Measurements from ENCODE around the gene YAF2. TPM values are rescaled to one million over a fixed set of nuclear protein-coding genes. Genes with fewer than 3 reads are reported as not detected.

Gene YAF2
- total and polyA plus RNA-seq, 2 of the 13 experiments (the other 11 are each of a cell fraction or from before 2014, with no cell fraction given), result 8.4 to 11.7 TPM

DNA sequence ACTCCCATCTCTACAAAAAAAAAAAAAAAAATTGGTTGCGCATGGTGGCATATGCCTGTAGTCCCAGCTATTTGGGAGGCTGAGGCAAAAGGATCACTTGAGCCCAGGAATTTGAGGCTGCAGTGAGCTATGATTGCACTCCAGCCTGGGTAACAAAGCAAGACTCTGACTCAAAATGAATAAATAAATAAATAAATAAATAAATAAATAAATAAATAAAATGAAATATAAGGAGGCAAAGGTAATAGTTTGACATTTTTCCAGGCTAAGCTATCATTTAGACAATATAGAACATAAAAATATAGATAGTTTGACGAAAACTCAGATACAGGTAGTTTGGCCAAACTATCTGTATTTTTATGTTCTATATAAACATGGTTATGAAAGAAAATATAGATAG lies 47.4 kb upstream of the YAF2 start:
- H3K4me3 ChIP-seq (replicated peaks in 1 of 3; ENCODE audit: insufficient read depth in 1 of 3, low read depth in 2 of 3, low read length in 3 of 3), result no peak overlapping the region
- H3K27me3 ChIP-seq (ENCODE audit: control insufficient read depth in 1 of 2, insufficient read depth in 2 of 2, low read length in 2 of 2), result peaks cover 0 to 3% of the 10 kb centered on the region in 2 experiments; a peak in 1 of 5 replicates
- no peak for FAIRE-seq
- no peaks in the 10 kb centered on the region for H3K36me3 ChIP-seq (replicated peaks in 1 of 2; ENCODE audit: control insufficient read depth in 1 of 2, insufficient read depth in 2 of 2, low read length in 2 of 2)
- H3K9me3 ChIP-seq (ENCODE audit: low read length), result no peaks in the 10 kb centered on the region
- in situ Hi-C loops (cut with HindIII; ENCODE audit: extremely low pct_ligation_motif_present, low pct_unique_long_range_greater_than_20kb) (no loop called here), intact Hi-C loops (cut with micrococcal nuclease; ENCODE audit: unreplicated experiment) (no loop called here)
- no peak overlapping the region for H3K9ac ChIP-seq (ENCODE audit: insufficient read depth, low read depth, low read length)
- ChIA-PET POLR2A (no interaction called here), CTCF (ENCODE audit: low intra/inter-chr PET ratio, low total read pairs) (no interaction called here)
- TF ChIP-seq THAP11 (CRISPR knock-in tag; IDR thresholded peaks at IDR 0.05) (no peak), HHEX (CRISPR knock-in tag; IDR thresholded peaks at IDR 0.05) (no peak), EP300 (IDR thresholded peaks at IDR 0.05; ENCODE audit: low read depth in 2 of 2, low read length in 2 of 2) (no peak), EP300 (CRISPR knock-in tag; IDR thresholded peaks at IDR 0.05; ENCODE audit: borderline replicate concordance) (no peak), TAF1 (CRISPR knock-in tag; IDR thresholded peaks at IDR 0.05) (no peak), ZNF605 (CRISPR knock-in tag; IDR thresholded peaks at IDR 0.05) (no peak), MEIS1 (CRISPR knock-in tag; IDR thresholded peaks at IDR 0.05; ENCODE audit: borderline replicate concordance) (no peak)
- H3K27ac ChIP-seq (ENCODE audit: extremely low read length, insufficient read depth, low read length), result no peak overlapping the region
- WGBS (ENCODE audit: low lambda C conversion rate), result 74% methylated on average over 2 of the region's 2 CpGs
- H3K79me2 ChIP-seq (ENCODE audit: insufficient read depth, low read length), result no peaks in the 10 kb centered on the region
- no peak for ATAC-seq
- BruUV-seq (replicated peaks), result no TSS peak
- H3K4me2 ChIP-seq (ENCODE audit: low read depth, low read length), result no peak overlapping the region
- no peaks in the 10 kb centered on the region for H4K20me1 ChIP-seq (ENCODE audit: insufficient read depth, low read length)
- peaks cover 16% of the 10 kb centered on the region for H3K4me1 ChIP-seq (ENCODE audit: insufficient read depth, low read length)
- no peak overlapping the region for H2AFZ ChIP-seq (ENCODE audit: low read length)
- no peak for DNase-seq (ENCODE audit: low spot score)

DNA sequence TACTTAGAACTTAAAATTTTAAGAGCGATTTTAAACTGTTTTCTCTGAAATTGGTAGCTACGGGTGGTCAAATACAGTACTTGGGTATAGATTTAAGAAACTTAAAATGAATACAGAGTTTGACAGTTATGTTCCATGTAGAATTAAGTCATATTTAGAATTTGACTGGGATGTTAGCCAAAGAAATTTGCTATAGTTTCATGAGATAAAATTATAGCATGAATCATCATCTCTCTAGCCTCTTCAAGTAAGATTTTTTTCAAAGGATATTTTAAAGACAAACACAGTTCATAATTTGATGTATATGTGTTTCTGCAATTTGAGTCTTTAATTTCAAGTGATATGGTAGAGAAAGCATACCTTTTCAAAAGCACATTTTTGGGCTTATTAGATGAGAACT lies 46.8 kb upstream of the YAF2 start:
- Histone ChIP-seq H3K9ac (ENCODE audit: insufficient read depth, low read depth, low read length) (no peak overlapping the region), H3K4me3 (replicated peaks in 1 of 3; ENCODE audit: insufficient read depth in 1 of 3, low read depth in 2 of 3, low read length in 3 of 3) (no peak overlapping the region), H3K79me2 (ENCODE audit: insufficient read depth, low read length) (no peaks in the 10 kb centered on the region), H3K4me1 (ENCODE audit: insufficient read depth, low read length) (peaks cover 16% of the 10 kb centered on the region), H2AFZ (ENCODE audit: low read length) (no peak overlapping the region), H3K27ac (ENCODE audit: extremely low read length, insufficient read depth, low read length) (no peak overlapping the region), H3K4me2 (ENCODE audit: low read depth, low read length) (no peak overlapping the region), H3K36me3 (replicated peaks in 1 of 2; ENCODE audit: control insufficient read depth in 1 of 2, insufficient read depth in 2 of 2, low read length in 2 of 2) (no peaks in the 10 kb centered on the region), H3K9me3 (ENCODE audit: low read length) (no peaks in the 10 kb centered on the region), H3K27me3 (ENCODE audit: control insufficient read depth in 1 of 2, insufficient read depth in 2 of 2, low read length in 2 of 2) (peaks cover 0 to 3% of the 10 kb centered on the region in 2 experiments; a peak in 1 of 5 replicates), H4K20me1 (ENCODE audit: insufficient read depth, low read length) (no peaks in the 10 kb centered on the region)
- in situ Hi-C loops (cut with HindIII; ENCODE audit: extremely low pct_ligation_motif_present, low pct_unique_long_range_greater_than_20kb) (no loop called here), intact Hi-C loops (cut with micrococcal nuclease; ENCODE audit: unreplicated experiment) (no loop called here)
- no TSS peak for BruUV-seq (replicated peaks)
- DNase-seq (ENCODE audit: low spot score), result no peak
- FAIRE-seq, result no peak
- WGBS (ENCODE audit: low lambda C conversion rate), result 67% methylated on average over 2 of the region's 2 CpGs
- POLR2A ChIA-PET, result no interaction called here
- CTCF ChIA-PET (ENCODE audit: low intra/inter-chr PET ratio, low total read pairs), result no interaction called here
- ATAC-seq, result no peak
- TF ChIP-seq, protein P1, sequence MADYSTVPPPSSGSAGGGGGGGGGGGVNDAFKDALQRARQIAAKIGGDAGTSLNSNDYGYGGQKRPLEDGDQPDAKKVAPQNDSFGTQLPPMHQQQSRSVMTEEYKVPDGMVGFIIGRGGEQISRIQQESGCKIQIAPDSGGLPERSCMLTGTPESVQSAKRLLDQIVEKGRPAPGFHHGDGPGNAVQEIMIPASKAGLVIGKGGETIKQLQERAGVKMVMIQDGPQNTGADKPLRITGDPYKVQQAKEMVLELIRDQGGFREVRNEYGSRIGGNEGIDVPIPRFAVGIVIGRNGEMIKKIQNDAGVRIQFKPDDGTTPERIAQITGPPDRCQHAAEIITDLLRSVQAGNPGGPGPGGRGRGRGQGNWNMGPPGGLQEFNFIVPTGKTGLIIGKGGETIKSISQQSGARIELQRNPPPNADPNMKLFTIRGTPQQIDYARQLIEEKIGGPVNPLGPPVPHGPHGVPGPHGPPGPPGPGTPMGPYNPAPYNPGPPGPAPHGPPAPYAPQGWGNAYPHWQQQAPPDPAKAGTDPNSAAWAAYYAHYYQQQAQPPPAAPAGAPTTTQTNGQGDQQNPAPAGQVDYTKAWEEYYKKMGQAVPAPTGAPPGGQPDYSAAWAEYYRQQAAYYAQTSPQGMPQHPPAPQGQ (CRISPR knock-in tag; IDR thresholded peaks at IDR 0.05; ENCODE audit: borderline replicate concordance), result no peak
- TF ChIP-seq NR3C1 (CRISPR knock-in tag; IDR thresholded peaks at IDR 0.05), result no peak
- no peak for TF ChIP-seq WIZ (CRISPR knock-in tag; IDR thresholded peaks at IDR 0.05)
- no peak for TF ChIP-seq FOXK2 (IDR thresholded peaks at IDR 0.05)
- no peak for TF ChIP-seq ZNF598 (CRISPR knock-in tag; IDR thresholded peaks at IDR 0.05; ENCODE audit: borderline replicate concordance)
- no peak for TF ChIP-seq ZNF672 (CRISPR knock-in tag; IDR thresholded peaks at IDR 0.05)
- no peak for TF ChIP-seq FOSL2 (CRISPR knock-in tag; IDR thresholded peaks at IDR 0.05)
- no peak for TF ChIP-seq FOXM1 (CRISPR knock-in tag; IDR thresholded peaks at IDR 0.05)
- TF ChIP-seq ZNF746 (CRISPR knock-in tag; IDR thresholded peaks at IDR 0.05), result no peak
- no peak for TF ChIP-seq TMF1 (CRISPR knock-in tag; IDR thresholded peaks at IDR 0.05; ENCODE audit: low read depth)
- TF ChIP-seq, protein P2, sequence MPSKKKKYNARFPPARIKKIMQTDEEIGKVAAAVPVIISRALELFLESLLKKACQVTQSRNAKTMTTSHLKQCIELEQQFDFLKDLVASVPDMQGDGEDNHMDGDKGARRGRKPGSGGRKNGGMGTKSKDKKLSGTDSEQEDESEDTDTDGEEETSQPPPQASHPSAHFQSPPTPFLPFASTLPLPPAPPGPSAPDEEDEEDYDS (CRISPR knock-in tag; IDR thresholded peaks at IDR 0.05), result no peak
- TF ChIP-seq ZFP37 (CRISPR knock-in tag; IDR thresholded peaks at IDR 0.05; ENCODE audit: borderline replicate concordance), result no peak
- TF ChIP-seq, protein P3, sequence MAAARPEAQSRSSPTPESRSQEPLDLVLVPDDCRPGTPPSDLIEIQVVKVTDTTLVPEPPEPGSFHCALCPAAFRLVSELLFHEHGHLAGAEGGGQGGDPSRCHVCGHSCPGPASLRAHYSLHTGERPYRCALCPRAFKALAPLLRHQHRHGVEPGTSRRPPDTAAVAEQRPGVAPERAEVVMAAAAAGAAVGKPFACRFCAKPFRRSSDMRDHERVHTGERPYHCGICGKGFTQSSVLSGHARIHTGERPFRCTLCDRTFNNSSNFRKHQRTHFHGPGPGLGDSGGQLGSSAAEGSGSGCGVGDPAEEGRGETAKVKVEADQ (CRISPR knock-in tag; IDR thresholded peaks at IDR 0.05; ENCODE audit: borderline replicate concordance), result no peak

Data from HepG2 (cell line).